Epithelial cell of esophagus (primary cell): ENCODE results near the gene SCAANT1.
A peak's percentile ranks its signal among the peaks of the same experiment; 100 is the strongest.

Experiments
- DNase-seq: peaks from one replicate; pipeline ENCODE4 v3.0.0; 2010; ENCODE audit warnings: low read depth
- H3K4me3 ChIP-seq: 2 replicates; pipeline ENCODE4 v1.5.1; 2011; ENCODE audit warnings: mild to moderate bottlenecking, low read length, control low read depth
- CTCF ChIP-seq: IDR thresholded peaks from 2 replicates; pipeline ENCODE4 v1.5.1; 2011; ENCODE audit warnings: low read depth, mild to moderate bottlenecking, low read length, control low read depth, inconsistent platforms; ENCODE audit not compliant: insufficient read depth; ENCODE audit errors: missing control alignments

Gene SCAANT1

GRCh38 chr3:63922491-63923199 lies 10.5 kb upstream of the SCAANT1 start:
- H3K4me3 ChIP-seq, result no peak overlapping the region
- no peak for TF ChIP-seq CTCF
- DNase-seq, result no peak

- no peak for DNase-seq
- H3K4me3 ChIP-seq, result no peak overlapping the region
- no peak for TF ChIP-seq CTCF
These were observed 9.7 kb upstream of the SCAANT1 start for GRCh38 chr3:63921741-63922482.

GRCh38 chr3:63920001-63920400 lies 7.8 kb upstream of the SCAANT1 start:
- DNase-seq, result no peak
- no peak for TF ChIP-seq CTCF
- no peak overlapping the region for H3K4me3 ChIP-seq

- no peak overlapping the region for H3K4me3 ChIP-seq
- peak; percentile 54 for DNase-seq
- TF ChIP-seq CTCF, result no peak
These were observed 6.1 kb upstream of the SCAANT1 start for GRCh38 chr3:63918321-63918720.

GRCh38 chr3:63914312-63914711 lies 2.1 kb upstream of the SCAANT1 start:
- TF ChIP-seq CTCF, result peak; percentile 20
- DNase-seq, result peak; percentile 85

GRCh38 chr3:63912768-63913588 lies 795 bp upstream of the SCAANT1 start:
- H3K4me3 ChIP-seq, result peak overlapping the region; percentile 54
- peak; percentile 61 for DNase-seq
- TF ChIP-seq CTCF, result no peak

More at GRCh38 chr3:63914312-63914711, 2.1 kb upstream of the SCAANT1 start:
- peak overlapping the region; percentile 54 for H3K4me3 ChIP-seq
